HG02973 (cell line): Measurements from ENCODE around the gene IST1.
A peak's percentile ranks its signal among the peaks of the same experiment; 100 is the strongest.
"Not testable (repeated sequence)": the region's sequence is repeated elsewhere in the genome, so short reads cannot be mapped to it uniquely, and the experiment has no call there.

ENCODE experiments used
- ATAC-seq: cut with Tn5 transposase; IDR thresholded peaks from one replicate; pipeline ENCODE4 v1.9.1; 2021; ENCODE audit warnings: moderate library complexity; ENCODE audit not compliant: unreplicated experiment

IST1 gene

GRCh38 chr16:71894921-71895678, at the start of gene IST1:
TSS of gene IST1 (plus strand) at chr16:71895531. CDS start at chr16:71915641, 20,110 bp downstream.
- ATAC-seq = peak; percentile 74

GRCh38 chr16:71845639-71846430, 49.5 kb upstream of the IST1 start, which contains the start of gene ATXN1L:
TSS of gene ATXN1L (plus strand) at chr16:71845976. CDS start at chr16:71849741, 3,765 bp downstream.
- ATAC-seq = peak; percentile 52

GRCh38 chr16:71846431-71846830, 48.9 kb upstream of the IST1 start:
- no peak for ATAC-seq

GRCh38 chr16:71847096-71847495, 48.2 kb upstream of the IST1 start:
- ATAC-seq = no peak

GRCh38 chr16:71848622-71849021, 46.7 kb upstream of the IST1 start:
- ATAC-seq = no peak

- no peak for ATAC-seq
Measured at GRCh38 chr16:71851746-71852145, 43.6 kb upstream of the IST1 start.

GRCh38 chr16:71852158-71852557, 43.2 kb upstream of the IST1 start:
- no peak for ATAC-seq

- ATAC-seq = no peak
Measured at GRCh38 chr16:71852561-71852960, 42.8 kb upstream of the IST1 start.

GRCh38 chr16:71853413-71853812, 41.9 kb upstream of the IST1 start:
- ATAC-seq = no peak

- ATAC-seq = no peak
Measured at GRCh38 chr16:71854369-71854948, 40.9 kb upstream of the IST1 start.

- ATAC-seq = no peak
Measured at GRCh38 chr16:71855937-71856662, 39.2 kb upstream of the IST1 start.

GRCh38 chr16:71859762-71860521, 35.4 kb upstream of the IST1 start:
- ATAC-seq = no peak

- ATAC-seq = no peak
Measured at GRCh38 chr16:71863995-71864394, 31.3 kb upstream of the IST1 start.

- ATAC-seq = no peak
Measured at GRCh38 chr16:71865173-71865863, 30.0 kb upstream of the IST1 start.

- not testable (repeated sequence) for ATAC-seq
Measured at GRCh38 chr16:71867175-71867574, 28.2 kb upstream of the IST1 start.

GRCh38 chr16:71867939-71868338, 27.4 kb upstream of the IST1 start:
- no peak for ATAC-seq

GRCh38 chr16:71869089-71869488, 26.2 kb upstream of the IST1 start:
- no peak for ATAC-seq

GRCh38 chr16:71870818-71871217, 24.5 kb upstream of the IST1 start:
- ATAC-seq = no peak

- ATAC-seq = no peak
Measured at GRCh38 chr16:71873199-71873598, 22.1 kb upstream of the IST1 start.

GRCh38 chr16:71878911-71879310, 16.4 kb upstream of the IST1 start:
- no peak for ATAC-seq
